Activated CD8-positive, alpha-beta T cell treated with anti-CD3 and anti-CD28 coated beads for 36 hours (primary cell): ENCODE measurements around the gene PTH1R. TPM values are rescaled to one million over a fixed set of nuclear protein-coding genes. Genes with fewer than 3 reads are reported as not detected.

Experiments used
- ATAC-seq: fragments of 200-7000 bp; cut with Tn5 transposase; one replicate; pipeline ENCODE4 v1.10.0; 2021; ENCODE audit warnings: mild to moderate bottlenecking, moderate library complexity
- CTCF ChIA-PET: fragments of 350-600 bp; sonication (Branson Sonifier 250); formaldehyde crosslinking; loops from one replicate; lab custom pipeline; 2021; ENCODE audit warnings: antibody characterized with exemption; lab: Charles Lee
- POLR2A ChIA-PET: fragments of 350-600 bp; sonication (Branson Sonifier 250); formaldehyde crosslinking; loops from one replicate; lab custom pipeline; 2021; ENCODE audit warnings: antibody characterized with exemption; lab: Charles Lee
- DNase-seq: peaks from one replicate; pipeline ENCODE4 v3.0.0-alpha.2; 2020
- H3K27ac Mint-ChIP-seq: one replicate; pipeline ENCODE4 v1.8.0; 2021; ENCODE audit warnings: mild to moderate bottlenecking, mixed read lengths
- H3K27me3 Mint-ChIP-seq: one replicate; pipeline ENCODE4 v1.8.0; 2021; ENCODE audit warnings: mixed read lengths
- H3K36me3 Mint-ChIP-seq: one replicate; pipeline ENCODE4 v1.8.0; 2021; ENCODE audit warnings: low read depth, mixed read lengths
- H3K4me1 Mint-ChIP-seq: one replicate; pipeline ENCODE4 v1.8.0; 2021; ENCODE audit warnings: low read depth, mixed read lengths
- H3K4me3 Mint-ChIP-seq: one replicate; pipeline ENCODE4 v1.8.0; 2021; ENCODE audit warnings: mild to moderate bottlenecking, moderate library complexity, mixed read lengths
- H3K9me3 Mint-ChIP-seq: one replicate; pipeline ENCODE4 v1.8.0; 2021; ENCODE audit warnings: mixed read lengths
- CTCF ChIP-seq: fragments of 200-600 bp; IDR thresholded peaks from one replicate; pipeline ENCODE4 v1.8.0; 2022; ENCODE audit warnings: antibody characterized with exemption, mild to moderate bottlenecking
- intact Hi-C: fragments of 100-400 bp; cut with micrococcal nuclease; formaldehyde crosslinking; loops from one replicate; pipeline ENCODE4 v1.10.0; 2022
- total RNA-seq, 2 experiments: library from RNA; stranded (reverse); gene quantifications; one replicate each; pipeline ENCODE4 v1.2.3, GENCODE V29; 2021

PTH1R gene
- total RNA-seq, 2 experiments from 2014 or later: not detected

GRCh38 chr3:46917257-46917656 is 39.7 kb downstream of the PTH1R start:
- CTCF ChIA-PET: no interaction called here
- POLR2A ChIA-PET: no interaction called here
- H3K9me3 Mint-ChIP-seq: peaks cover 3% of the 10 kb centered on the region
- H3K4me3 Mint-ChIP-seq: no peak overlapping the region
- no peak for TF ChIP-seq CTCF
- intact Hi-C loops: no loop called here
- no peak for DNase-seq
- H3K36me3 Mint-ChIP-seq: peaks cover 58% of the 10 kb centered on the region
- ATAC-seq: no peak
- H3K27me3 Mint-ChIP-seq: no peaks in the 10 kb centered on the region
- H3K27ac Mint-ChIP-seq: no peak overlapping the region
- H3K4me1 Mint-ChIP-seq: peaks cover 27% of the 10 kb centered on the region

GRCh38 chr3:46918202-46918601 is 40.7 kb downstream of the PTH1R start:
- no peaks in the 10 kb centered on the region for H3K27me3 Mint-ChIP-seq
- ChIA-PET POLR2A (interaction anchor here (0.8 kb wide), 1 partner anchor 8 kb away, joined by 3 read pairs; no protein-coding TSS in a partner anchor), CTCF (interaction anchor here (0.7 to 2.7 kb wide), 4 partner anchors 9 to 69 kb away, joined by 3 to 12 read pairs (median 4); no protein-coding TSS in a partner anchor)
- H3K9me3 Mint-ChIP-seq: peaks cover 3% of the 10 kb centered on the region
- TF ChIP-seq CTCF: no peak
- no peak overlapping the region for H3K27ac Mint-ChIP-seq
- H3K36me3 Mint-ChIP-seq: peaks cover 64% of the 10 kb centered on the region
- no peak overlapping the region for H3K4me3 Mint-ChIP-seq
- intact Hi-C loops: no loop called here
- H3K4me1 Mint-ChIP-seq: peaks cover 27% of the 10 kb centered on the region
- DNase-seq (no peak), ATAC-seq (no peak)

- POLR2A ChIA-PET: interaction anchor here (0.8 kb wide), 1 partner anchor 9 kb away, joined by 3 read pairs; no protein-coding TSS in a partner anchor
- no peak overlapping the region for H3K27ac Mint-ChIP-seq
Measured at GRCh38 chr3:46918634-46919033, 41.1 kb downstream of the PTH1R start.

GRCh38 chr3:46921041-46921440 is 43.5 kb downstream of the PTH1R start:
- Mint-ChIP-seq H3K4me3 (no peak overlapping the region), H3K27ac (no peak overlapping the region), H3K27me3 (no peaks in the 10 kb centered on the region), H3K9me3 (peaks cover 3% of the 10 kb centered on the region), H3K36me3 (peaks cover 67% of the 10 kb centered on the region), H3K4me1 (peaks cover 10% of the 10 kb centered on the region)
- POLR2A ChIA-PET: interaction anchor here (1.0 to 2.2 kb wide), 5 partner anchors 10 to 89 kb away, joined by 3 to 8 read pairs (median 3); no protein-coding TSS in a partner anchor
- no peak for TF ChIP-seq CTCF
- DNase-seq (no peak), ATAC-seq (no peak)
- CTCF ChIA-PET: interaction anchor here (1.8 kb wide), 1 partner anchor 77 kb away, joined by 9 read pairs; no protein-coding TSS in a partner anchor
- intact Hi-C loops: loop anchor here (5.0 kb wide), 1 partner anchor 76 kb away; no protein-coding TSS in a partner anchor

More at GRCh38 chr3:46918634-46919033, 41.1 kb downstream of the PTH1R start:
- peaks cover 68% of the 10 kb centered on the region for H3K36me3 Mint-ChIP-seq
- TF ChIP-seq CTCF: no peak
- ATAC-seq (no peak), DNase-seq (no peak)
- intact Hi-C loops: no loop called here
- H3K4me3 Mint-ChIP-seq: no peak overlapping the region
- CTCF ChIA-PET: interaction anchor here (0.7 to 2.7 kb wide), 4 partner anchors 9 to 69 kb away, joined by 3 to 12 read pairs (median 4); no protein-coding TSS in a partner anchor
- no peaks in the 10 kb centered on the region for H3K27me3 Mint-ChIP-seq
- H3K9me3 Mint-ChIP-seq: peaks cover 3% of the 10 kb centered on the region
- peaks cover 23% of the 10 kb centered on the region for H3K4me1 Mint-ChIP-seq

GRCh38 chr3:46921871-46922271 is 44.4 kb downstream of the PTH1R start:
- TF ChIP-seq CTCF: no peak
- no peak for ATAC-seq
- Mint-ChIP-seq H3K9me3 (peaks cover 3% of the 10 kb centered on the region), H3K4me1 (peaks cover 9% of the 10 kb centered on the region), H3K4me3 (no peak overlapping the region), H3K27ac (no peak overlapping the region), H3K27me3 (no peaks in the 10 kb centered on the region), H3K36me3 (peaks cover 61% of the 10 kb centered on the region)
- POLR2A ChIA-PET: interaction anchor here (0.6 to 2.5 kb wide), 4 partner anchors 14 to 361 kb away, joined by 3 to 6 read pairs (median 4); partner anchors contain the start of genes KIF9 and KLHL18
- CTCF ChIA-PET: interaction anchor here (1.6 kb wide), 1 partner anchor 8 kb away, joined by 5 read pairs; no protein-coding TSS in a partner anchor
- DNase-seq: no peak
- intact Hi-C loops: loop anchor here (5.0 kb wide), 1 partner anchor 75 kb away; no protein-coding TSS in a partner anchor
